Astrocyte of the cerebellum (primary cell): ENCODE data around the gene SDF4.

ENCODE experiments used
- DNase-seq: peaks from one replicate; pipeline ENCODE4 v3.0.0-alpha.2; 2011; ENCODE audit warnings: low read depth
- H3K4me3 ChIP-seq: 2 replicates; pipeline ENCODE4 v1.5.1; 2011; ENCODE audit warnings: mild to moderate bottlenecking, low read depth, low read length, moderate library complexity
- CTCF ChIP-seq: IDR thresholded peaks from 2 replicates; pipeline ENCODE4 v1.5.1; 2012; ENCODE audit warnings: low read length, low read depth, moderate library complexity, mild to moderate bottlenecking; ENCODE audit errors: missing control alignments
- in situ Hi-C: cut with HindIII; loops from 2 replicates; pipeline ENCODE4 v1.10.0; 2017; ENCODE audit warnings: low sequenced_read_pairs

Gene SDF4

GRCh38 chr1:1182491-1183220 lies 49.1 kb downstream of the SDF4 start:
- no peak for TF ChIP-seq CTCF
- DNase-seq = no peak
- in situ Hi-C loops = no loop called here
- no peak overlapping the region for H3K4me3 ChIP-seq

GRCh38 chr1:1181938-1182410 lies 49.8 kb downstream of the SDF4 start:
- no peak for DNase-seq
- TF ChIP-seq CTCF = no peak
- in situ Hi-C loops = no loop called here
- H3K4me3 ChIP-seq = no peak overlapping the region

GRCh38 chr1:1181129-1181937 lies 50.5 kb downstream of the SDF4 start:
- no peak overlapping the region for H3K4me3 ChIP-seq
- TF ChIP-seq CTCF = no peak
- no peak for DNase-seq
- in situ Hi-C loops = no loop called here

DNA sequence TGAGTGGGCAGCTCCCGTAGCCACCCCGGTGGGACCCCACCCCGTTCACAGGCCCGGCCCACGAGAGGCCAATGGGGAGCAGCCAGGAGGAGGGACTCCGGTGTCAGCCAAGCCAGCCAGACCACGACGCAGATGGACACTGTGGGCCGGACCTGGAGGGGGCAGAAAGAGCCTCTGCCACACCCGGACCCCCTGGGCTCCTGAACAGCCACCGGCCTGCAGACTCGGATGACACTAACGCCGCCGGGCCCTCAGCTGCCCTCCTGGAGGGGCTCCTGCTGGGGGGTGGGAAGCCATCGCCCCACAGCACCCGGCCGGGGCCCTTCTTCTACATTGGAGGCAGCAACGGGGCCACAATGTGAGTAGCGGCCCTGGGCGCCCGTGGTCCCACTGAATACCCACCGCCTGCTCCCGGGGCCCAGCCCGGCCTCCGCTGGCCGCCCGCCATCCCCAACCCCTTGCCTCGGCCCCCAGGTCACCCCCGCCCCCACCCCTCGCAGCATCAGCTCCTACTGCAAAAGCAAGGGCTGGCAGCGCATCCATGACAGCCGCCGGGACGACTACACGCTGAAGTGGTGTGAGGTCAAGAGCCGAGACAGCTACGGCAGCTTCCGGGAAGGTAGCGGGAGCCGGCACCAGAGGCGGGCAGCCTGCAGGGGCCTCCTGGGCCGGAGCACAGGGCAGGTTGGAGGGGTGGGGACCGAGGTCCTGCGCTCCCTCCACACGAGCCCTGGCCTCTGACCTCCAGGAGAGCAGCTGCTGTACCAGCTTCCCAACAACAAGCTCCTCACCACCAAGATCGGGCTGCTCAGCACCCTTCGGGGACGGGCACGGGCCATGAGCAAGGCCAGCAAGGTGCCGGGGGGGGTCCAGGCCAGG lies 51.6 kb downstream of the SDF4 start:
- no peak for DNase-seq
- in situ Hi-C loops = no loop called here
- no peak for TF ChIP-seq CTCF
- H3K4me3 ChIP-seq = no peak overlapping the region

DNA sequence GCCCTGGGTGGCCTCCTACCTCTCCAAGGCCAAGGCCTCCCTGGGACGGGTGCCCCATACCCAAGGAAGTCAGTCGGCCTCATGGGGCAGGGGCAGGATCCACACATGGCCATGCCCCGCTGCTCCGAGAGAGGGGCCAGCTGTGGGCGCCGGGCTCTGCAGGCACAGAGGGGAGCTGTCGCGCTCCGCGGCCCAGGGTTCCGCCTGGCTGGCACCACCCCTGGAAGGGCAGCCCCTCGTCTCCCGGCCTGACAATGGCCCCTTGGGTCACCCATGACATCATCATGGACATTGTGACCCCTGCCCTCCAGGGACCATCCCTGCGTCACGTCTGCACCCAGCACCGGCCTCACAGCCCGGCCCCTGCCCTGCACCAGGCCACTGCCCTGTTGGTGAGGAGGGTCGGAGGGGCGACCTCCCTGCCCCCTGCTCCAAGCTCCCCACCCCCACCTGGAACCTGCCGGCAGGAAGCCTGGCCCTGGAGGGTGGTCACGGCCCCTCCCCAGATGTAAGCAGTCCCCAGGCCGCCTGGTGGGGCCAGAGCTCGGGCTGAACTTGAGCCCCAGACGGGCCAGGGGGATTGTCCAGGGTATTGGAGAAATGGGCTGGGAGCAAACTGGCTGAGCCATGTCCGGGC lies 52.3 kb downstream of the SDF4 start:
- DNase-seq = no peak
- in situ Hi-C loops = no loop called here
- H3K4me3 ChIP-seq = no peak overlapping the region
- TF ChIP-seq CTCF = no peak
